GM21737 (cell line): ENCODE data around the gene IRF7.
"Not testable (repeated sequence)": the region's sequence is repeated elsewhere in the genome, so short reads cannot be mapped to it uniquely, and the experiment has no call there.

Experiments used
- ATAC-seq: cut with Tn5 transposase; IDR thresholded peaks from one replicate; pipeline ENCODE4 v1.9.1; 2021; ENCODE audit warnings: mild to moderate bottlenecking, moderate library complexity; ENCODE audit not compliant: unreplicated experiment

The IRF7 gene

DNA sequence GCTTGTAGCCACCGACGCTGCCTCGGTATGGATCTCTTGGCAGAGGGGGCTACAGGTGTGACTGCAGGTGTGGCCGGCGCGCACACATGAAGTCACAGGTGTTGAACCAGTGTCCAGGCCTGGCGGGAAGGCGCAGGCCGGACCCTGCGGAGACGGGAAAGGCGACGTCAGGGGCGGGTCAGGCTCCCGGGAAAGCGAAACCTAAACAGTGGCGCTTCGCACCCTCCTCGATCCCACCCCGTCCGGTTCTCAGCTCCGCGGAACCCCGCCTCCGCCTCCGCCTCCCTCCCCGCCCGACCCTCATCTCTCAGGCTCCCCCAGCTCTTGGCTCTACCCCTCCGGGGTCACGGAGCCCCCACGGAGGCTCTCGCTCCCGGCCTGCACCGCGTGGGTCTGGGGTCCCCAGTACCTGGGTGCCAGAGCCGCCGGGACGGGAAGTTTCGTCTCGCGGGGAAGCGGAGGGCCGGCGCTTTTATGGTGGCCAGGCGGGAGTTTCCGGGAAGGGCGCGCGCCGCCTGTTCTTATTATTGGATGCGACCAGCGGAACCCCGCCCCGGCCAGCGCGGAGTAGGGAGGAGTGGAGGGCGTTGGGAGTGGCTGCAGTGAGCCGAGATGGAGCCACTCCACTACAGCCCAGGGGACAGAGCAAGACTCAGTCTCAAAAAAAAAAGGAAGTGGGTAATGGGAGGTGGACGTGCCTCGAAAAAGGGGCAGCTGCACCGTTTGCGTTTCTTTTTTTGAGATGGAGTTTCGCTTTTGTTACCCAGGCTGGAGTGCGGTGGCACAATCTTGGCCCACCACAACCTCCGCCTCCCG is at the start of gene IRF7:
Gene IRF7, minus strand, starts transcription at position 447 of the 816 bp plus-strand sequence. CDS start 586 bp downstream, outside the sequence.
- peak; percentile 69 for ATAC-seq

DNA sequence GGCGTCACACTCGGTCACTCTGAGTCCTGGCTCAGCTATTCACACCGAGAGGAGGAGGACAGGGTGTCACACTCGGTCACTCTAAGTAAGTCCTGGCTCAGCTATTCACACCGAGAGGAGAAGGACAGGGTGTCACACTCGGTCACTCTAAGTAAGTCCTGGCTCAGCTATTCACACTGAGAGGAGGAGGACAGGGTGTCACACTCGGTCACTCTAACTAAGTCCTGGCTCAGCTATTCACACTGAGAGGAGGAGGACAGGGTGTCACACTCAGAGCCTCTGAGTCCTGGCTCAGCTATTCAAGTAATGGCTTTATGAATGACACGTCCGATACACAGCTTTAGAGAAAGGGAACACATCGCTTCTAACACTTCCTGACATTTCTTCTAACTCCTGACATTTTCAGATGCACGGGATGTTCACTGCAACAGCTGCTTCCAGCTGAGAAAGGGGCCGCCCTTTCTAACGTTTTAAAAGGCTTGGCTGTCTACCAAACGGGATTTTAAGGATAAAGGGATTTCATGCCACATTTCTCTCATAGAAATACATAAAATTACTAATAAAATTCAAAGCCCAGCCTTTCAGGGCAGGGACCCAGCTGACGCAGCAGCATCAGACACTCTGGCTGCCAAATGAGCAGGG is 49.4 kb upstream of the IRF7 start:
- ATAC-seq, result no peak

DNA sequence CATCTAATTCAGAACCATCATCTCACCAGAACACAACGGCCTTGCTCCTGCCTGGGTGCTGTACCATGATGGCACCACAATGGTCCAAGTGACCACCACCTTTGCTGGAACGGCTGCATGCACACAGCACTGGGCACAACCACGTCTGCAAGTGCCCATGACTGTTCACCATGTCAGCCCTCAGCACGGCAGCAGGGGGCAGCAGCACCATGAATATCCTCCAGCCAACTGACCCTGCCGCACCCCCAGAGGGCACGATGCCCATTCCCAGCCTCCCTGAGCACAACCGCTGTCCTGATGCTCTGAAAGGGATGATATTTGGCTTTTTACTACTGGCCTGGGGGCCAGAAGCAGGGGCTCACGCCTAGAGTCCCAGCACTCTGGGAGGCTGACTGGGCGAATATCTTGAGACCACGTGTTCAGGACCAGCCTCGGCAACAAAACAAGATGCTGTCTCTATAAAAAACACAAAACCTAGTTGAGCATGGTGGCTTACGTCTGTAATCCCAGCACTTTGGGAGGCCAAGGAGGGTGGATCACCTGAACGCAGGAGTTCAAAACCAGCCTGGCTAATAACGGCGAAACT is 47.0 kb upstream of the IRF7 start:
- no peak for ATAC-seq

DNA sequence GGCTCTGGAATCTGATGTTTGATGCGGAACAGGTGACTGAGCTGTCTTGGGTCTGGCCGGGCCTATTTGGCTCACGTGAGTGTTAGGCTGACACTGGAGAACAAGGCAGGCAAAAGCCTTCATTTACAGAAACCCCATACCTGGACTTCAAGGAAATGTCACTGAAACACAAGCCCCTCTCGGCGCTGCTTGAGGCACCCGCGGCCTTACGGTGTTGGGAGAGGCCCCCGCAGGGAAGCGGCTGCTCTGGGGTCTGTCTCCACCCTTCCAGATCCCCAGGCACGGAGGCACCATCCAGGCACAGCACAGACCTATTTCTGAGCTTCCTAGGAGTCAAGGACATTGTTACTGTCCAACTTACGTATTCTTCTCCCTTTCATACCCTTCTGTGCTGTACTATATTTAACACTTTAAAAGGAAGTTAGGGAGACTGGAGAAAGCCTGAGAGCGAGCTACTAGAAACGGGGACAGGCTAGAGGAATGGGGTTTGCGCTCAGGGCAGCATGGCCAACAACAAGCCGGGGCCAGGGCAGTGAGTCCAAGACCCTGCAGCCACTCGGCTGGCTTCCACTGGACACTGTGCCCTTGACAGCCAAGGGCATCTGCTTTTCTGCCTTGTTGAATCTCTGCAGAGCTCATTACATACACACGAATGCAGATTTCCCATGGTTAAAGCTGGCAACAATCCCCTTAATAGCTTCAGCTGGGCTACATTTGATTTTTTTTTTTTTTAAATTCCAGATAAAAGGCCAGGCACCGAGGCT is 45.1 kb upstream of the IRF7 start:
- ATAC-seq, result no peak

DNA sequence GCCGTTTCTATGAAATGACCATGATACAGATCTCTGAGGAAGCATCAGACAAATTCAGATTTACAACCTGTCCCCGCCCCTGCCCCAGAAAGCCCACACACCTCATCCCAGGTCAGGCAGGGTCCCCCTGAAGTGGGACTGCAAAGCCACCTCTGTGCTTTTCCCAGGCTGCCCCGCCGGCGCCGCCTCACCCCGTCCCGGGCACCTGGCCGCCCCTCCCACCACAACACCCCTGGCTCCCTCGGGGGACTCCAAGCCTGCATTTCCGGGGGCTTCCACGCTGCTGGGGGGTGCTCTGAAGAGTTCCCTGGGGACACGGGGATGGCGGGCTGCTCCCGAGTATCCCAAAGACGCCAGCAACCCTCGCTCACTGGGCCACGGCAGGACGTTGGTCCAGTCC is 44.5 kb upstream of the IRF7 start:
- no peak for ATAC-seq

DNA sequence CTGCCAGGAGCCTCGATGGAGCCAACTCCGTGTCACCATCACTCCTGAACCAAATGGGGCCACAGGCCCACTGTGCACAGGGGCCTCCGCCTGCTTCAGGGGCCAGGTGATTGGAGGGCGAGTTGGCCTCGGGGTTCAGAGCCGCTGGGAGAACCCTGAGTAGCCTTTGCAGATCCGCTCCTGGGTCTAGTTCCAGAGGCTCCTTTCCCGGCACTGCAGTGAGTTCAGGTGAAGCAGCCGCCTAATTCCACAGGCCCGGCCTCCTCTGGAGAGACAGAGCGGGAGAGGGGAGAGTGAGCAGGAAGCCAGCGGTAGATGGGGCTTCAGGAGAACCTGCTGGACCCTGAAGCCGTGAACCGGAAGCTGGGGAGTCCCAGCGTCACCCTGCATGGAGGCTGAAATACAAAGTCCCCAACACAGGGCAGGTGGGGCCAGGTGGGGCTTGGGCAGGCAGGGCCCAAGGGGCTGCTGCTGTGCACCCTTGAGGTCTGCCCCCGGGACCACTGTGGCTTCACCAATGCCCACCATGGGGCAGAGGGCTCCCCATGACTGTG is 43.9 kb upstream of the IRF7 start:
- no peak for ATAC-seq

DNA sequence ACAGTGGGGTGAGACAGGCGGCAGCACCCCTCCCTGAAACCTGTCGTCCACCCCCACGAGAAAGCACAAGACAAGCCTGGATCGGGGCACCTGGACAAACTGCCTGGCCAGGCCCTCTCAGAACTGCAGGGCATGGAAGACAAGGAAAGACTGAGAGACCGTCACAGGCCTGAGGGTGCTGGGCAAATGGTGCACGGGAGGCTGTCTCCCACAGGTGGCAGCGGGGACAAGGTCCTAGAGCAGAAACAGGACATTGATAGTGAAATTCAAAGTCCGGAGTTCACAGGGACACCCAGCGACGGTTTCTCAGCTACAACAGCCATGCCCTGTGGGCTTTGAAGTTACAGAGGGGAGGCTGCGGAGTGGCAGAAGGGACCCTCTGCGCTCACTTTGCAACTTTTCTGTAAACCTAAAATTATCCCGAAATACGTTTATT is 42.0 kb upstream of the IRF7 start:
- no peak for ATAC-seq

DNA sequence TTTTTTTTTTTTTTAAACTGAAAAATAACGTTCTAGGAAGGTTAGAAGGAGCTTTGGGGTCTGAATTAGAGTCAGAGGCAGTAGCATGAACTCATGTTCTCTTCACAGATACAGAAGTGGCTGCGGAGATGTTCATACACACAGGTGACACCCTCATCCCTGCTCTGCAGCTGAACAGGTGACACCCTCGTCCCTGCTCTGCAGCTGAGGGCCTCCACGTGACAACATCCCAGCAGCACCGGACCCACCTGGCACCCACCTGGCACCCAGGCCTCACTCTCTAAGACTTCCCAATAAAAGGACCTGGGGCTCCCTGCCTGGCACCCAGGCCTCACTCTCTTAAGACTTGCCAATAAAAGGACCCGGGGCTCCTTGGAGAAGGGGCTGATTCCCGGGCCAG is 41.1 kb upstream of the IRF7 start:
- no peak for ATAC-seq

DNA sequence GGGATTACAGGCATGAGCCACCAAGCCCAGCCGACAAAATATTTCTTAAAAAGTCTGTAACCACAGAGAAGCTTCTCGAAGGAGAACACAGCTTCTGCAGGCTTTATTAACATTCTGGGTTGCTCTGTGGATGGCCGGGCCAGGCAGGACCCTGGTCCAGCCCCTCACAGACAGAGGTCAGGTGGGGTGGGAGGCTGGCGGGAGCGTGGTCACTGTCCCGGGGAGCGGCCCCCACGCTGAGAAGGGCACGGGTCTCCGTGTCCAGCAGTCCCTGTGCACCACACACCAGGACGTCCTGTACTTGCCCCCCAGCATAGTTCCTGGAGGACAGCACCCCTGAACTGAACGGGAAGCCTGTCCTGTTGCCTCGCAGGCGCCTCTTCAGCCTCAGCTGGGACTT is 40.7 kb upstream of the IRF7 start:
- no peak for ATAC-seq

DNA sequence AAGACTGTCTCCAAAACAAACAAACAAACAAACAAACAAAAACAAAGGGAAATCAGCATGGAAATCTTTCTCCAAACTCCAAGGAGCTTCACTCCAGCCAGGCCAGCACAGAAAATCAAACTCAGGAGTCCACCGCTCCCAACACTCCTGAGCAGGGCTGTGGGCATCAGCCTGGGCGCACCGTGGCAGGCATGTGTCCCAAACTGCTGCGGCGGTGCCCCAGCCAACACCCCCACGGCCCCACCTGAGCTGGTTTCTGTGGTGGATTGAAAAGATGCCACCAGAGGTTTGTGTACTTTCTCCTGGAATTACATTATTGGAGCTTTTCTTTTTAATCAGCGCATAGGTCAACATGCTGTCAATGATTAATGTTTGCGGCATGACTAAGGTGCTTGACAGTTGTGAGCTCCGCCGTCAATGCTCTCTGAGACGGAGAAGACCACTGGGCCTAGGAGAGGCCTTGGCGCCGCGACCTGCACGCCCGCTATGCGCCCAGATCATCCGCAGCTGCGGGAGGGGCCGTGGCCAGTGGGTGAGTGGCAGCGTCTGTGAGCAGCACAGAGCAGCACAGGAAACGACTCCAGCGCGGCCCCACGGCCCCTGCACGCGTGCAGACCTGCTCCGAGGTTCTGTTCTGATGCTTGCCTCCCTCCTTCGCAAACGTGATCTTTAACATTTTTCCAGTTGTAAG is 39.4 kb upstream of the IRF7 start:
- ATAC-seq, result no peak

DNA sequence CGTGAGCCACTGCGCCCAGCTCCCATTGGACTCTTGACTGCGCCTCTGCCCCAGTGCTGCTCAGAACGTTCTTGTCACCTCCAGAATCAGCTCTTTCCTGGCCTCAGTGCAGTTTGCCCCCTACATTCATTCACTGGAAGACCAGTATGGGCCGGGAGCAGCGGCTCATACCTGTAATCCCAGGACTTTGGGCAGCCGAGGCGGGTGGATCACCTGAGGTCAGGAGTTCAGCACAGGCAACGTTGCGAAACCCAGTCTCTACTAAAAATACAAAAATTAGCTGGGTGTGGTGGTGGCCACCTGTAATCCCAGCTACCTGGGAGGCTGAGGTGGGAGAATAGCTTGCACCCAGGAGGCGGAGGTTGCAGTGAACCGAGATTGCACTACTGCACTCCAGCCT is 38.7 kb upstream of the IRF7 start:
- not testable (repeated sequence) for ATAC-seq

DNA sequence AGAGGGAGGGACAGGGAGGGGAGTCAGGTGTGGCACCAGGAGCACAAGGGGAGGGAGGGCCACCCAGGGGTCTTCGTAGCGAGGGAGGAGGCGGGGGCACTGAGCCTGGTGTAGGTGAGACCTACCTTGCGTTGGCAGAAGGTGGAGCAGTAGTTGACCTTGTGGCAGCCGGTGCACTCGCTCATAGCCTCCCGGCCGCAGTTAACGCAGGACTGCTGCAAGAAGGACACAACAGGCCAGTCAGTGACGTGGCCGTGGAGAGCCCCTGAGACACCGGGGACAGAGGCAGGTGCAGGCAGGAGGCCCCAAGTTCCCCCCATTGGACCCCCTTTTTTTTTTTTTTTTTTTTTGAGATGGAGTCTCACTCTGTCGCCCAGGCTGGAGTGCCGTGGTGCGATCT is 38.1 kb upstream of the IRF7 start:
- ATAC-seq, result no peak

DNA sequence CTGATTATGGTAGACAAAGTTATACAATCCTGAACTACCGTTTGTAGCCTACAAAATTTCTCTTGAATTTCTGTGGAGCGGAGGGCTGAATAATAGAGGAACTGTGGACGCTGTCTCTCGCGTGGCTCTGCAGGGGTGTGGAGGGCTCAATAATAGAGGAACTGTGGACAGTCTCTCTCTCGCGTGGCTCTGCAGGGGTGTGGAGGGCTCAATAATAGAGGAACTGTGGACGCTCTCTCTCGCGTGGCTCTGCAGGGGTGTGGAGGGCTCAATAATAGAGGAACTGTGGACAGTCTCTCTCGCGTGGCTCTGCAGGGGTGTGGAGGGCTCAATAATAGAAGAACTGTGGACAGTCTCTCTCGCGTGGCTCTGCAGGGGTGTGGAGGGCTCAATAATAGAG is 37.4 kb upstream of the IRF7 start:
- not testable (repeated sequence) for ATAC-seq

DNA sequence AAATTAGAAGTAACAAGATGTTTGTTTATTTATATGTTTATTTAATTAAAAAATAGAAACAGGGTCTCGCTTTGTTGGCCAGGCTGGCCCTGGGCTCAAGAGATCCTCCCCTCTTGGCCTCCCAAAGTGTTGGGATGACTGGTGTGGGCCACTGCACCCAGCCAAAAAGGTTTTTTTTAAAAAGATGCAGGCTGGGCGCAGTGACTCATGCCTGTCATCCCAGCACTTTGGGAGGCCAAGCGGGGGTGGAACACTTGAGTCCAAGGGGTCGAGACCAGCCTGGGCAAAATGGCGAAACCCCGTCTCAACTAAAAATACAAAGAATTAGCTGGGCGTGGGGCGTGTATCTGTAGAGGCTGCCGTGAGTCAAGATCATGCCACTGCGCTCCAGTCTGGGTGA is 34.7 kb upstream of the IRF7 start:
- ATAC-seq, result no peak

DNA sequence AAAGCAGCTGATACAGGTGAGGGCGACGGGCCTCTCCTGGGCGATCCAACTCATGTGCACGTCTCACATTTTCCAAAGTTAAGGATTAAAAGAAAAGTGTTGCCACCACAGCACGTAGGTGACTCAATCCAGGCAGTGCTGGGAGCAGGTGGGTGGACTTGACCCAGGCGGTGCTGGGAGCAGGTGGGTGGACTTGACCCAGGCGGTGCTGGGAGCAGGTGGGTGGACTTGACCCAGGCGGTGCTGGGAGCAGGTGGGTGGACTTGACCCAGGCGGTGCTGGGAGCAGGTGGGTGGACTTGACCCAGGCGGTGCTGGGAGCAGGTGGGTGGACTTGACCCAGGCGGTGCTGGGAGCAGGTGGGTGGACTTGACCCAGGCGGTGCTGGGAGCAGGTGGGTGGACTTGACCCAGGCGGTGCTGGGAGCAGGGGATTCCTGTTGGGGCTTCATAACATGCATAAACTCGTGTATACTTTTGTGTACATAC is 32.0 kb upstream of the IRF7 start:
- ATAC-seq, result not testable (repeated sequence)

DNA sequence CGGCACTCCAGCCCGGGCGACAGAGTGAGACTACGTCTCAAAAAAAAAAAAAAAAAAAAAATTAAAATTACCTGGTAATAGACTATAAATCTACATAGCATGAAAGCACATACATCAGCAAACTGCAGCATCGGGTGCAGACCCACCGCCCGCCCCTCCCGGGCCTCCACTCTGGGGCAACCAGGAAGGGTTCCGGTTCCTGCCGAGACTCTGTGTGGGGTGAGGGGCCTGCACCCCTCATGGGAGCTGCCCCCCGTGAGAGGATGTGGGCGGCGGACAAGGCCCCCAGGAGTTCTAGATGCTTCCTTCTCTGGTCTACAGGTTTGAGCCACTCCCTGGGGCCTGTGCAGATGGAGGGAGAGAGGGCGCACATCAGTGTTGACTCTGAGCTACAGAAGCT is 30.5 kb upstream of the IRF7 start:
- no peak for ATAC-seq

DNA sequence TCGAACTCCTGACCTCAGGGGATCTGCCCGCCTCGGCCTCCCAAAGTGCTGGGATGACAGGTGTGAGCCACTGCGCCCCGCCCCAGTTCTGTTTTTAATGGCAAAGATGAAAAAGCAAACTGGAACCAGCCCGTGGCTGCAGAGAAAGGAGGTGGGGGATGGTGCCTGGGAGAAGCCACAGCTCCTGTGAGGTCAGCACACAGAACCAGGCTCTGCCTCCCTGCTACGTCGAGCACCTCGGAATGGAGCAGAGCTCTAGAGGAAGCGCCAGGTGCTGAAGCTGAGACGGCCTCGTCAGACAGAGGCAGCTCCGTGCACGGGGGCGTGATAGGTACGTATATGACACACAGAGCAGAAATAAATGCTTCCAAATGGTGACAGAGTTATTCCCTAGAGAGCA is 29.8 kb upstream of the IRF7 start:
- ATAC-seq, result no peak

DNA sequence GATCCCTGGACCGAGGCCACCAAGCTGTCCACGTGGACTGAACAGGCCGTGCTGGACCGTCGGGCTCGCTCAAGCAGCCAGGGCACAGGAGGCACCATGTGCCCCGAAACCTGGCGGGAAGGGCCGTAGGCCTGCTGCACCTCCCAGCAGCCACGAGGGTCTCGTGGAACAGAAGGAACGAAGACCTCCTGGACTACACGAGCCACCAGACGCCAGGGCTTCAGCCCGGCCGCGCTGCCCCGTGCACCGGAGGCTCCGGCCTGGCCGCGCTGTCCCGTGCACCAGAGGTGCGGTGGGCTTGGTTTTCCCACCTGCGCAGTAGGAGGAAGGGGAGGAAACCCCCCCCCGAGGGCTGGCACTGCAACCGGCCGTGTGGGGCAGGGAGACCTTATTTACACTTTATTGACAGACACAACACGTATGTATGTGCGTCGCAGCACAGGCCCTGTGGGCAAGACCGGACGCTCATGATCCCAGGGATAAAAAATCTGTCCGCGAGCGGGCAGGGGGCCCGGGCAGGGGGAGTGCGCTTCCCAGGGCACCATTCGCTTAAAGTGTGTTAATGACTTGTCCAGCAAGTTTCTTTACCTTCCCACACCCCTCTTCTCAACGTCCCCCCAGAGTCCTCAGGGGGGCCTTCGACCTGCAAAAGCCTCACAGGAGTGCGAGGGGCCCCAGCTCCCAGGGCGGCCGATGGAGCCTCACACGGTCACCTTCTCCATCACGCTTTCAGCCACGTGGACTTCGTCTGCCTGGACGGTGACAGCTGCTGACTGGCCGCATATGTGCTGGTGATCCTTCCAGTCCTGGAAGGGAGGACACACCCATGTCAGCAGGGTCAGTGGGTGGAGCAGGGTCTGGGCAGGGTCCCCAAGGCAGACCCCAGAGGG is 28.3 kb upstream of the IRF7 start:
- ATAC-seq, result no peak

DNA sequence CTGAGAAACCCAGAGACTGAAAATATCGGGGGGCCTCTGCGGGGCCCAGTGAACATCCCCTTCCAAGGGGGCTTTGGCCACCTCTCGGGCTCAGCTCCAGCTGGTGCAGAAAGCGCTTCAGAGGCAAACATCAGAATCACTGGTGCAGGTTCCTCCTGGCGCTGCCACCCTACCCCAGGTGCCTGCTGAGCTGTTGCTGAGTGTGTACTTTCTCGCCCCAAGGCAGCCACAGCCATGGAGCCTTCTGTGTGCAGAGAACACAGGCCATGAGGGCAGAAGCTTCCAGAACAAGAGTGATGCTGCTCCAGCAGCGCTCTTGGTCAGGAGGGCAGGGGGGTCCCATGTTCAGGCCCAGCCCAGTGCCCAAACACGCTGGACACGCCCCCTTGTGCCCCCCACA is 27.6 kb upstream of the IRF7 start:
- no peak for ATAC-seq
